CD4-positive, alpha-beta T cell treated with Interferon alpha-2 for 1 hour (primary cell): Measurements from ENCODE around the gene ITGA6.

Source experiments
- DNase-seq, 2 donors: peaks; one replicate each; pipeline ENCODE4 v3.0.0-alpha.2; 2020 to 2022

ITGA6 gene

GRCh38 chr2:172427256-172427989 lies at the start of gene ITGA6:
Gene ITGA6 (plus strand): TSS chr2:172427586.
- peak; percentile 70 to 86 for DNase-seq

DNA sequence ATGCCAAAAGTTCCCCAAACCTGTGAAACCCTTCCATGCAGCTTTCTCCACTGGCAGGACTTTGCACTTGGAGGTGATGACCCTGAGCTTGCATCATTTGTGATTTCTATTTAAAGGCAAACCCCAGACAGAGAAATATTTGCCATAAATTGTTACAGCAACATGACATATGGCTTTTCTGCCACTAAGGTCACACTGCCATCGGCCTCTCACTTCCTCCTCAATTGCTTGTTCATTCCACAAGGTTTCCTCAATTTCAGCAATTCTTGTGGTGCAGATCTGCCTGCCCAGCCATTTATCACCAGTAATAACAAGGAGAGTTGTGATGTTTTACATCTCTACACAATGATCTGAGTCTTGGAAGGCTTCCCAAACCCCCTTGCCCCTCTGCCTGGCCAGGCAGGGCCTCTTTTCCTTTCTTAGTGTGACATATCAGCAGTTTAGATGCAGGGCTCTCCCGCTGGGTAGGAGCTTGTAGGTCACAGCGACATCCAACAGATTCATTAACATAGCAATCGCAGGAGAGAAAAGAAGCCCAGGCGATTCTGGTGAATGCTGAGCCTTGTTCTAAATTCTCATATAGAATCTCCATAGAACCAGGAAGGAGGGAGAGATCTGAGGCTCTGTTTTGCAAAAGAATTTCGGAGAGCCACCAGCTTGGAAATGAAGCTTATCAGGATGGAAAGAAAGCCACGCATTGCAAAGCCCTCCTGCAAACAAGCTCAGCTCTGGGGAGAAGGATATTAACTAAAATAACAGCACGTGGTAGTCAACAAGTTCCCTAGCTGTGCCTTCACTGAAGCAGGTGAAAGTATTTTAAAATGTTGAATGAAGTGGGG lies 46.7 kb upstream of the ITGA6 start:
- peak in 1 of 2 donors; percentile 2 for DNase-seq

GRCh38 chr2:172381275-172382027 lies 45.9 kb upstream of the ITGA6 start:
- no peak for DNase-seq

- DNase-seq, result no peak
These were observed 40.0 kb upstream of the ITGA6 start for GRCh38 chr2:172387361-172387760.

DNA sequence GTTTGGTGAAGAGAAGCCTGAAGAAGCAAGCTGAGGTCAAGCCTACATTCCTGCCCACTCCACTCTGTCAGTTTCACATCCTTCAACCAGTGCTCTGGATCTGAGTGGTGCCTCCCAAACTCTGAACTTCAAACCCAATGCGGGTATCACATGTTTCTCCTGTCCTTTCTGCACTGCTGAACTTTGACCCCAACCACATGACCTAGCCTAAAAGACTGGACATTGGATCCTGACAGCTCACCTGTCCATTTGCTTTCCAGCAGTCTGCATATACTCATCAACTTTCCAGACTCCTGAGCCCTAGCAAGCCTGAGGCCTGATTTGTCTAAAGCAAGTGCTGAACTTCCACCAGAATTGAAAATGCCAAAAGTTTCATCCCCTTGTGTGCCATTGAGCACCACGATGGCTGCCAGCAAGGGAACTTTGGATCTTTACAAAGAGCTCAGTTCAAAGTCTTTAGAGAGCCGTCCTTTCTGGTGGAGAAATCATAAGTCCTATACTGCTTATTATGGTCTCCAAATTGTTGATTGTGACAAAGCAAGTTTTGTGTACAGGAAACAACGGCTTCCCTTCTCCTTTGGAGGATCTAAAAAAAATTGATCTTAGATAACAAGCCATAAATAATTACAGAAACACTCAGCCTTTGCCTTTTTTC lies 37.6 kb upstream of the ITGA6 start:
- DNase-seq, result no peak

- no peak for DNase-seq
These were observed 33.4 kb upstream of the ITGA6 start for GRCh38 chr2:172394002-172394401.

DNA sequence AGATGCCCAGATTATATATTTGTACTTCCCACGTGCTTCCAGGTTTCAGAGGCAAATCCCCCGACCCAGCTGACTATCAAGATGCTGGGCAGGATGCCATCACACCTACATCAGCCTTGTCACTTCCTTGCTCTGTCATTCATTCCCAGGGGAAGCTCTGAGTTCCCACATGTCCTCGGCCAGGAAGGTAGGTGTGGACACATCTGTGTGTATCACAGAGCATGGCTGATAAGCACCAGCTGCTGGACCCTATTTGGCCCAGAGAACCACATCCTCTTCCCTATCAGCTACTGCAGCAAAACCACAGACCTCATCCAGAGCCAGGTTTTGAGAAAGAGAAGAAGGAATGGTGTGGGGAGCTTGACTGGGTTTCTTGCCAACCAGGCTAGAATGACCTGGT lies 31.9 kb upstream of the ITGA6 start:
- peak in 1 of 2 donors; percentile 3 for DNase-seq

- no peak for DNase-seq
These were observed 30.1 kb upstream of the ITGA6 start for GRCh38 chr2:172397148-172397834.

DNA sequence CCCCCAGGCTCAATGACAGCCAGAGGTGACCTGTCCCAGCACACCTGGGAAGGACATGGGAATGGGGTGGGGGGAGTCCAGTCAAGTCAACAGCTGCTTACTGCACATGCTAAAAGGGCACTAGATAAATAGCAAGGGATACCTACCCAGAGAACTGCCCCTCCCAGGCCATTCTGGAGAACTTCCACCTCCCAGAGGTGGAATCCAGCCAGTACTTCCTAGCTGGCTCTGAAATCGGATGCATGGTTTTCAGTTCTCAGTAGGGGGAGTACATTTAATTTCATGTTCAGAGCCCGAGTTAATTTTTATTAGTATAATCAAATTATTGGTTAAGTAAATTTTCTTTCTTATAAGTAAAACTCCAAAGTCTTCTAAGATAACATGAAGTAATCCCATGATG lies 28.9 kb upstream of the ITGA6 start:
- DNase-seq, result no peak

DNA sequence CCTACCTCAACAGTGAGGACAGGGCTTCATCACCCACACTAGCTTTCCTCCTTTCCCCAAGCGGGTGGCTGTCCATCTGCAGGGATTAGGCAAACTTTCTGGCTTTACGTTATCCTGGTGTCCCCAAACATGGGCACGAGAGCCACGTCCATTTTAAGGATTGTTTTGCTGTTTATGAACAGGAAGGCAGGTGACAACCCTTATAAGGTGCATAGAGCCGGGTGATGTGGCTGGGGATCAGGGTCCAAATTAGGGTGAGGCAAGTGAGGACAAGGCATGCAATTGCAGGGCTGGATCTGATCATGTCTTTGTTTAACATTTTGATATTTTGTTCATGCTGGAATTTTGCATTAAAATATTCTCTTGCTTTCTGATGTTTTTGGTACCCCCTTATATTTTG lies 27.6 kb upstream of the ITGA6 start:
- no peak for DNase-seq

DNA sequence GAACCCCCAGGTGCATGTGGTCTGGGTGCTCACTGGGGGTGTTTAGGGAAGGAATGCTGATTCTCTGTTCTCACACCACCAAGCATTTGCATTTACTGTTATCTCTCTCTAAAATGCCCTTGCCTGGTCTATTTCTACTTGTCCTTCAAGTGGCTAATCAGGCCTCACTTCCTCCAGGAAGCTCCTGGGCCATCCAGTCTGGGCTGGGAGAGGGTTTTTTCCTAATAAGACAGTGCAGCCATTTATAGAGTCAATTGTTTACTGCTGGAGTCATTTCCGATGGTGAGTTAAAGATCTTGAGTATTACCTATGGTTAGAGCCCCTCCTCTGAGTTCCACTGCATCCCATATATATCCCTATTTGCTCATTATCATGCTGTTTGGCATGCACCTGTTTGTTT lies 25.2 kb upstream of the ITGA6 start:
- no peak for DNase-seq

DNA sequence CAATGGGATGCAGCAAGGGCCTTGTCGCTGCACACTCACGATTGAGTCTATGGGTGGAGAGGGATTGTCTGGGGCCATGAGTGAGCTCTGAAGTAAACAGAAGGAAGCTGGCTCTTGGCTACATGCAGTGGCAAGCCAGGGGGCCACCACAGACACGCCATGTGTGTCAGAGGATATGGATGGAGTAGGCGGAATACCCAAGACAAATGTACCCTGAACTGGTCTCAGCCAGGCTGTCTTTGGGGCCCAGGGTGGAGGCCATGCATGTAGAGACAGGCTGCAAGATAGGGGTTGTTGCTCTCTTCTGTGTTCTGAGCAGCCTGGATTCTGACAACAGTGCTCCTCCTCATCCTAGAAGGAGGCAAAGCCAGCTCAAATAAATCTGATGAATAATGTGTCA lies 24.0 kb upstream of the ITGA6 start:
- no peak for DNase-seq

DNA sequence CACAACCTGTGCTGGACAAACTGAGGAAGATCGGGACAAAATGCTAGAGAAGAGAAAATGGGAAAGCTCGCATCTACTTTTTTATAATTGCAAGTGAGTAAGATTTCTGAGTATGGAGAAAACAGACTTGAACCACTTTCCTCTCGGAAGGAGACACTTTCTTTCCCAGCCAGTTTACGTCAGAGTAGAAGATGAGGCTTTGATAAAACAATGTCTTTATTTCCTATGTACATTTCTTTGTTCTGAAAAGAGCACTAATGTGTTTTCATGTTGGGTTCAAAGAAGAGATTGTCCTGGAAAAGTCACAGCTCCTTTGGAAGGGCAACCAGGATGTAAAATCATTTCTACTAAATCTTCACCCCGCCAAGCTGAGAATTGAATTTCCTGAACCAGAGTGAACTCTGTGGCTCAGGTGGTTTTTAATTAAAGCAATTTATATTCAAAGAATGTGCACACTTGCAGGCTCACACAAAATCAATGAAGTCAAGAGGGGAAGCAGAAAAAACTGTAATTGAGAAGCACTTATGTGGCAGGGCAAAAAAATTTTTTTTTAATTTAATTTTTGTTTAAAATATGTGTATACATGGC lies 23.4 kb upstream of the ITGA6 start:
- no peak for DNase-seq

DNA sequence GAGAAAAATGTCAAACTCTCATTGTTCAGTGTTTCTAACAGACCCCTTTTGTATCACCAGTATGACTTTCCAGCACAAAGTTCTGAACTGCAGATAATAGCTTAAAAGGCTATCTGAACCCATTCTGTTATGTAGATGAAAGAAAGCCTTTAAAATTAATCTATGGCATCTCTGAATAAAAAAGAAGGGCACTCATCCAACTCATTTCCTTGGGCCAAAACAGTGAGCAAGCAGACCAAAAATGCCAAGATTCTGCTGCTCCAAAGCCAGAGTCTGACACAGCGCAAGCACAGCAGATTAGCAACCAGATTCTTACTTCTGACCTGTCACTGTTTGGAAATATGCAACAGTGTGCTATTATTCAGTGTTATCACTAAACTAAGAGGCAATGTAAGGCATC lies 22.6 kb upstream of the ITGA6 start:
- no peak for DNase-seq

DNA sequence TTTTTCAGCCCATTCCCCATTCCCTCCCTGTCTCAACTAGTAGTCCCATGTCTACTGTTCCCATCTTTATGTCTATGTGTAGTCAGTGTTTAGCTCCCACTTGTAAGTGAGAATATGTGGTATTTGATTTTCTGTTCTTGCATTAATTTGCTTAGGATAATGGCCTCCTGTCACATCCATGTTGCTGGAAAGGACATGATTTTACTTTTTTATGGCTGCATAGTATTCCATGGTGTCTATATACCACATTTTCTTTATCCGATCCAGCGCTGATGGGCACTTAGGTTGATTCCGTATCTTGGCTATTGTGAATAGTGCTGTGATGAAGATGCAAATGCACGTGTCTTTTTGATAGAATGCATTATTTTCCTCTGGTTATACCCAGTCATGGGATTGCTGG lies 21.7 kb upstream of the ITGA6 start:
- DNase-seq, result no peak

DNA sequence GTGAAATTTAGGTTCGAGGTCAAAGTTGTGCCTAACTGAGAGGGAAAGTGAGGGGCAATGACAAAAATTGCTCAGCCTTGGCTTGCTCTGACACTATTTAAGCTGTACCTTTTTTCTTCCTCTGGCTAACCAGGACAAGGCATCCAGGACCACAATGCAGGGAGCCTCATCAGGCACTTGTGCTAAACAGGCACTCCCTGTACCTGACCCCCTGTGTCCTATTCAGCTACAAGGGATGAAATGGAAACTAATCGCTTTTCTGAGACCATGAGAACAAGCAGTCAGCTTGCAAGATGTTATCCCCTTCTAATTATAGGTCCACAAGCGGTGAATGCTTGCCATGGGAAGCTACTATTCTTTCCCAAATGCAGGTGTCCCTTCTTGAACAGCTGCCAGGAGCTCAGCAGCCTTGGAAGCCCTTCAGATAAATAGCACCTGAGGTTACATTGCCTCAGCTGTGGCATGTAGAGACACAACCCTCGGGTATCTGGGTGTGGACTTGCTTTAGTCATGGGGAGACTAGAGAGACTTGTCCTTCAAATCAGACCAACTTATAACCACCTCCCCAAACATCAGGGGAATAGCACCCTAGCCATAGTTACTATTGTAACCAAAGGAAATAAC lies 19.1 kb upstream of the ITGA6 start:
- DNase-seq, result no peak

- DNase-seq, result no peak
These were observed 18.3 kb upstream of the ITGA6 start for GRCh38 chr2:172409042-172409441.

- no peak for DNase-seq
These were observed 14.3 kb upstream of the ITGA6 start for GRCh38 chr2:172412984-172413492.

DNA sequence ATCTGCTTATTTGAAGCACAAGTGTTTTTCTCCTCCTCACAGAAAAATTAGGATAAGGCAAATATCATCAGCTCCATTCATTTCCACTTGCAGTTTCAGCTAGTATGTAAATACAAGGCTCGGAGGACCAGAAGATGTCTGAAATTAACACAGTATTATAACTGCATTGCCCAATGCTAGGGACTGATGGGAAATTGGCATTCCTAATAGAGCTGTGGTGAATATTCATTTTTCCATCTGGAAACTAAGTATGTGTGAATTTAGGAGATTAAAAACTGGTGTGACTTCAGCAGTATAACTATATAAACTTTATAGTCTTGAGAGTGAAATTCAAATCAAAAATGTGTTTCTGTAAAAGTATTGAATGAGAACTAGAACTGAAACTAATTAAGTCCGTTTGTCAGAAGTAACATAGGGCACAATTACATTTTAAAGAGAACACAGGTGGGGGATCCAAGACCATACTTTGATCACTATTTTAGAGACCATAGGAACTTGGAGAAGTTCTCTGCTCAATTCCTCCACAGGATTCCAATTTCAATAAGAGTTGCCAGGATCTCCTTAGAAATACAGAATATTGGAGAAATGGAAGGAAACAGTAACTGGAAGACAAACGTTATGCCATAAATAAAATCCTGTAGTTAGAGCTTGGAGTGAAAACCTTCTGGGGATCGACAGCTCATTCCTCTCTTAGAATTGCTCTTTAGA lies 12.1 kb upstream of the ITGA6 start:
- no peak for DNase-seq

GRCh38 chr2:172415865-172416183 lies 11.6 kb upstream of the ITGA6 start:
- no peak for DNase-seq
